HFFc6 (cell line): Measurements from ENCODE around the gene SIK3. TPM values are rescaled to one million over a fixed set of nuclear protein-coding genes. Genes with fewer than 3 reads are reported as not detected.

Experiments used
- DNase-seq: peaks from one replicate; pipeline ENCODE4 v3.0.0-alpha.2; 2018
- H3K27ac Mint-ChIP-seq: 2 replicates; pipeline ENCODE4 v1.8.0; 2020; ENCODE audit warnings: mild to moderate bottlenecking, mixed read lengths
- H3K27me3 Mint-ChIP-seq: 2 replicates; pipeline ENCODE4 v1.8.0; 2021; ENCODE audit warnings: mild to moderate bottlenecking, moderate library complexity, mixed read lengths; ENCODE audit not compliant: insufficient read depth
- H3K36me3 Mint-ChIP-seq: 2 replicates; pipeline ENCODE4 v1.8.0; 2021; ENCODE audit warnings: low read depth, mixed read lengths
- H3K4me1 Mint-ChIP-seq: 2 replicates; pipeline ENCODE4 v1.8.0; 2020; ENCODE audit warnings: low read depth, mixed read lengths
- H3K4me3 Mint-ChIP-seq: 2 replicates; pipeline ENCODE4 v1.8.0; 2020; ENCODE audit warnings: mild to moderate bottlenecking, moderate library complexity, mixed read lengths
- H3K9me3 Mint-ChIP-seq: 2 replicates; pipeline ENCODE4 v1.8.0; 2020; ENCODE audit warnings: mild to moderate bottlenecking, mixed read lengths
- CTCF ChIP-seq: fragments of 200-600 bp; sonication (generic); IDR thresholded peaks from 2 replicates; pipeline ENCODE4 v1.5.0; 2021; ENCODE audit warnings: antibody characterized with exemption, mild to moderate bottlenecking
- long read RNA-seq: library from polyadenylated mRNA; unstranded; transcript quantifications from one replicate; pipeline ENCODE4 v2.0.0, GENCODE V29; 2019
- total RNA-seq, 6 experiments: library from RNA; stranded (reverse); fragmentation: NEBNext Ultra II Directional; extraction: Animal tissue kit (Norgen Biotek cat#: 25700); gene quantifications; 2 replicates in 1 of 6; 3 replicates in 5 of 6; pipeline ENCODE4 v1.2.3, GENCODE V29; 2021

The SIK3 gene
- 10 to 100 TPM; 15.6 to 23.3 (median 19.9) TPM for total RNA-seq
- long read RNA-seq, partial matches to known transcripts = 1 of 2 reads
- long read RNA-seq, other reads (novel, unspliced or antisense) = 1 of 2 reads

GRCh38 chr11:117098269-117099232 is at the start of gene SIK3:
Gene SIK3, minus strand, starts transcription at chr11:117098428. Its CDS starts 13 bp downstream, at chr11:117098415.
- peak within 1 kb of the TSS; percentile 94 for H3K4me3 Mint-ChIP-seq

DNA sequence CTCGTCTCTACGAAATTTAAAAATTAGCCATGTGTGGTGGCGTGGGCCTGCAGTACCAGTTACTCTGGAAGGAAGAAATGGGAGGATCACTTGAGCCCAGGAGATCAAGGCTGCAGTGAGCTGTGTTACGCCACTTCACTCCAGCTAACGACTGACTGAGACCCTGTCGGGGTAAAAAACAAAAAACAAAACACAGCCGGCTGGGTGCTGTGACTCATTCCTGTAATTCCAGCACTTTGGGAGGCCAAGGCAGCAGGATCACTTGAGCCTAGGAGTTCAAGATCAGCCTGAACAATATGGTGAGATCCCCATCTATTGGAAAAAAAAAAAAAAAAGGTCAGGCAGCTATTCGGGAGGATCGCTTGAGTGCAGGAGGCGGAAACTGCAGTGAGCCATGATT is 48.3 kb upstream of the SIK3 start:
- DNase-seq = no peak
- H3K27me3 Mint-ChIP-seq = peaks cover 2% of the 10 kb centered on the region; the same call in 1 of the 2 replicates
- H3K4me3 Mint-ChIP-seq = peak overlapping the region; percentile 99
- H3K27ac Mint-ChIP-seq = peak overlapping the region; percentile 95
- H3K36me3 Mint-ChIP-seq = peaks cover 34% of the 10 kb centered on the region
- no peaks in the 10 kb centered on the region for H3K9me3 Mint-ChIP-seq
- H3K4me1 Mint-ChIP-seq = peaks cover 42% of the 10 kb centered on the region
- no peak for TF ChIP-seq CTCF

More at GRCh38 chr11:117098269-117099232, at the start of gene SIK3:
- peak; percentile 88 for DNase-seq
- peak; percentile 72 for TF ChIP-seq CTCF
- Mint-ChIP-seq H3K9me3 (no peaks in the 10 kb centered on the region), H3K4me1 (peaks cover 44% of the 10 kb centered on the region), H3K36me3 (no peaks in the 10 kb centered on the region), H3K27me3 (peaks cover 2% of the 10 kb centered on the region; the same call in 1 of the 2 replicates), H3K27ac (peak within 1 kb of the TSS; percentile 98)

GRCh38 chr11:117145393-117145761 is 47.1 kb upstream of the SIK3 start:
- Mint-ChIP-seq H3K36me3 (peaks cover 30% of the 10 kb centered on the region), H3K4me1 (peaks cover 42% of the 10 kb centered on the region), H3K27ac (peak overlapping the region; percentile 95), H3K27me3 (peaks cover 2% of the 10 kb centered on the region; the same call in 1 of the 2 replicates), H3K4me3 (peak overlapping the region; percentile 99), H3K9me3 (no peaks in the 10 kb centered on the region)
- TF ChIP-seq CTCF = peak; percentile 61
- peak; percentile 48 for DNase-seq

GRCh38 chr11:117144477-117145392 is 46.5 kb upstream of the SIK3 start:
- H3K27ac Mint-ChIP-seq = peak overlapping the region; percentile 95
- peaks cover 2% of the 10 kb centered on the region; the same call in 1 of the 2 replicates for H3K27me3 Mint-ChIP-seq
- no peaks in the 10 kb centered on the region for H3K9me3 Mint-ChIP-seq
- H3K4me3 Mint-ChIP-seq = peak overlapping the region; percentile 99
- DNase-seq = peak; percentile 71
- TF ChIP-seq CTCF = no peak
- H3K4me1 Mint-ChIP-seq = peaks cover 42% of the 10 kb centered on the region
- peaks cover 29% of the 10 kb centered on the region for H3K36me3 Mint-ChIP-seq

DNA sequence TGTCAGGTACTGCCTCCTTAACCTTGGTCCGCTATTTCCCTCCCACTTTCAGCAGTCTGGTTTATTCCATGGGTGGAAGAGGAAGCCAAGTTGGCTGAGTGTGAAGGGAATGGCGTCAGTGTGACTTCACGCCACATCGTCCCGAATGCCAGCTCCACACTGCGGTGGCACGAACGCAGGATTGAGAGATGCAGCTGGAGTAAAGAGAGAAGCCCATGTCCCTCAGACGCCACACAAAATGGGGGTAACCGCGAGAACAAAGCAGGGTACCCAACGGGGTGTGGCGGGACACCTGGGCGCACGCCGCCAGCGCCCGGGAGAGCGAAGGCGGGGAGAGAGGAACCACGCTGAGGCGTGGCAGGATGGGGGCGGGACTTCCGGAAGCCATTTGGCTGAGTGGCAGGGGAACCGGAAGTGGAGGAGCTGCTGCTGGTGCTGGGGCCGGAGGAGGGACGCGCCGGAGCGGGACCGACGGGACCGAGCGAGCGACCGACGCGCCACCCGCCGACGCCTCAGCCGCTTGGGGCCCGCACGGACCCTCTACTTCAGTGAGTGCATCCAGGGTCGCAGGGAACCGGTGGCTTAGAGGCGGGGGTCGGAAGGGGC is 45.7 kb upstream of the SIK3 start, which contains the start of gene PAFAH1B2:
Gene PAFAH1B2, plus strand, starts transcription at position 417 of the 606 bp plus-strand sequence. CDS start 8,161 bp downstream, outside the sequence.
- Mint-ChIP-seq H3K27ac (peak within 1 kb of the TSS; percentile 96), H3K36me3 (peaks cover 29% of the 10 kb centered on the region), H3K4me3 (peak within 1 kb of the TSS; percentile 99), H3K4me1 (peaks cover 46% of the 10 kb centered on the region), H3K9me3 (no peaks in the 10 kb centered on the region), H3K27me3 (peaks cover 2% of the 10 kb centered on the region)
- TF ChIP-seq CTCF = no peak
- DNase-seq = peak; percentile 92
